CD4-positive, alpha-beta T cell treated with Interleukin-1 beta for 1 hour (primary cell): ENCODE results near the gene OR12D3.
"Not testable (repeated sequence)": the region's sequence is repeated elsewhere in the genome, so short reads cannot be mapped to it uniquely, and the experiment has no call there.

ENCODE experiments used
- DNase-seq, 2 donors: peaks; one replicate each; pipeline ENCODE4 v3.0.0-alpha.2; 2020 to 2022

The OR12D3 gene

GRCh38 chr6:29375191-29375590, at the start of gene OR12D3:
OR12D3 (minus strand) TSS chr6:29375291; CDS start chr6:29375287, 4 bp downstream.
- no peak for DNase-seq

GRCh38 chr6:29424575-29424974, 49.5 kb upstream of the OR12D3 start:
- DNase-seq = no peak

GRCh38 chr6:29424168-29424567, 49.1 kb upstream of the OR12D3 start:
- no peak for DNase-seq

- no peak for DNase-seq
Measured at GRCh38 chr6:29419516-29419915, 44.4 kb upstream of the OR12D3 start.

- no peak for DNase-seq
Measured at GRCh38 chr6:29414588-29414987, 39.5 kb upstream of the OR12D3 start, which contains the start of gene OR12D1. OR12D1 (plus strand) TSS chr6:29414928.

- no peak for DNase-seq
Measured at GRCh38 chr6:29403801-29404200, 28.7 kb upstream of the OR12D3 start.

GRCh38 chr6:29399525-29399924, 24.4 kb upstream of the OR12D3 start:
- DNase-seq = no peak

GRCh38 chr6:29395331-29395730, 20.2 kb upstream of the OR12D3 start, which contains the start of gene OR12D2:
OR12D2 (plus strand) TSS chr6:29395631; CDS start chr6:29396700, 1,069 bp downstream.
- DNase-seq = no peak

GRCh38 chr6:29388533-29388932, 13.4 kb upstream of the OR12D3 start:
- DNase-seq = no peak

- no peak for DNase-seq
Measured at GRCh38 chr6:29376003-29376402, 912 bp upstream of the OR12D3 start.

GRCh38 chr6:29368765-29369164, 6.3 kb downstream of the OR12D3 start, which contains the start of gene OR5V1:
OR5V1 (minus strand) TSS chr6:29368865; CDS start chr6:29356195, 12,670 bp downstream.
- no peak for DNase-seq

GRCh38 chr6:29355603-29356002, 19.5 kb downstream of the OR12D3 start:
- DNase-seq = no peak

- no peak for DNase-seq
Measured at GRCh38 chr6:29354980-29355379, 20.1 kb downstream of the OR12D3 start.

- DNase-seq = not testable (repeated sequence)
Measured at GRCh38 chr6:29349348-29349747, 25.7 kb downstream of the OR12D3 start.

GRCh38 chr6:29345380-29345779, 29.7 kb downstream of the OR12D3 start:
- no peak for DNase-seq

GRCh38 chr6:29336269-29336668, 38.8 kb downstream of the OR12D3 start:
- no peak for DNase-seq

- DNase-seq = no peak
Measured at GRCh38 chr6:29332676-29333075, 42.4 kb downstream of the OR12D3 start.

GRCh38 chr6:29325777-29326176, 49.3 kb downstream of the OR12D3 start:
- no peak for DNase-seq
